CD14-positive monocyte (primary cell): ENCODE results near the gene ZDHHC11B. TPM values are rescaled to one million over a fixed set of nuclear protein-coding genes. Genes with fewer than 3 reads are reported as not detected.
"Not testable (repeated sequence)": the region's sequence is repeated elsewhere in the genome, so short reads cannot be mapped to it uniquely, and the experiment has no call there.

Experiments
- DNase-seq, 3 donors: peaks; one replicate each; pipeline ENCODE4 v3.0.0-alpha.2; 2011 to 2022
- H2AFZ ChIP-seq: 2 replicates; pipeline ENCODE4 v1.6.0; 2012; ENCODE audit warnings: mild to moderate bottlenecking, low read depth, low read length, inconsistent platforms; ENCODE audit not compliant: insufficient read depth, poor library complexity, severe bottlenecking
- H3K27ac ChIP-seq, 2 donors: 1 replicate in 1 of 2; 2 replicates in 1 of 2; pipeline ENCODE4 v1.5.1; 2012 to 2013; ENCODE audit warnings: low read length in 2 of 2, control low read depth in 1 of 2, inconsistent platforms in 1 of 2, low read depth in 1 of 2, mild to moderate bottlenecking in 1 of 2
- H3K27me3 ChIP-seq, 2 donors: one replicate each; pipeline versions ENCODE4 v1.6.0 to v1.6.1; 2011 to 2013; ENCODE audit warnings: low read length in 2 of 2; ENCODE audit not compliant: control insufficient read depth in 2 of 2, insufficient read depth in 2 of 2
- H3K36me3 ChIP-seq, 2 donors: replicated peaks in 1 of 2; 1 replicate in 1 of 2; 2 replicates in 1 of 2; pipeline versions ENCODE4 v1.5.1 to v1.6.1; 2012 to 2013; ENCODE audit warnings: low read length in 2 of 2, control low read depth in 1 of 2, inconsistent platforms in 1 of 2, mild to moderate bottlenecking in 1 of 2; ENCODE audit not compliant: insufficient read depth in 2 of 2, control insufficient read depth in 1 of 2
- H3K4me1 ChIP-seq, 2 donors: 1 replicate in 1 of 2; 2 replicates in 1 of 2; pipeline versions ENCODE4 v1.5.1 to v1.6.1; 2012 to 2013; ENCODE audit warnings: low read length in 2 of 2, control low read depth in 1 of 2, inconsistent platforms in 1 of 2, mild to moderate bottlenecking in 1 of 2, moderate library complexity in 1 of 2; ENCODE audit not compliant: insufficient read depth in 2 of 2, control insufficient read depth in 1 of 2
- H3K4me2 ChIP-seq: replicated peaks from 2 replicates; pipeline ENCODE3; 2012; ENCODE audit warnings: low read length, moderate library complexity, mild to moderate bottlenecking; ENCODE audit not compliant: poor library complexity, severe bottlenecking; ENCODE audit errors: extremely low read depth
- H3K4me3 ChIP-seq, 3 experiments: fragments of 200-600 bp in 1 of 3; sonication (generic) in 1 of 3; replicated peaks in 1 of 3; 1 replicate in 2 of 3; 2 replicates in 1 of 3; pipeline ENCODE4 v1.5.1; 2011 to 2013; ENCODE audit warnings: low read length in 3 of 3, mild to moderate bottlenecking in 3 of 3, control low read depth in 2 of 3, low read depth in 2 of 3, inconsistent platforms in 1 of 3, moderate library complexity in 1 of 3
- H3K79me2 ChIP-seq: 2 replicates; pipeline ENCODE4 v1.6.0; 2012; ENCODE audit warnings: mild to moderate bottlenecking, control low read depth, inconsistent platforms, low read length, moderate library complexity; ENCODE audit not compliant: insufficient read depth
- H3K9ac ChIP-seq: 2 replicates; pipeline ENCODE4 v1.6.0; 2017; ENCODE audit warnings: low read length, mild to moderate bottlenecking; ENCODE audit not compliant: insufficient read depth, poor library complexity, severe bottlenecking
- H3K9me3 ChIP-seq, 2 donors: replicated peaks in 1 of 2; 1 replicate in 1 of 2; 2 replicates in 1 of 2; pipeline versions ENCODE4 v1.5.1 to v1.6.1; 2012 to 2013; ENCODE audit warnings: low read length in 2 of 2, control low read depth in 1 of 2; ENCODE audit not compliant: control insufficient read depth in 1 of 2, insufficient read depth in 1 of 2
- H4K20me1 ChIP-seq: 2 replicates; pipeline ENCODE4 v1.6.0; 2012; ENCODE audit warnings: mild to moderate bottlenecking, low read length, control low read depth, moderate library complexity; ENCODE audit not compliant: insufficient read depth
- H3K27ac Mint-ChIP-seq, 7 donors: one replicate each; pipeline ENCODE4 v1.8.0; 2020; ENCODE audit warnings: mild to moderate bottlenecking in 7 of 7, mixed read lengths in 7 of 7, moderate library complexity in 6 of 7, inconsistent platforms in 2 of 7
- H3K27me3 Mint-ChIP-seq, 3 donors: one replicate each; pipeline ENCODE4 v1.8.0; 2021 to 2022; ENCODE audit warnings: low read depth in 3 of 3, mild to moderate bottlenecking in 3 of 3, mixed read lengths in 3 of 3, moderate library complexity in 3 of 3, inconsistent platforms in 1 of 3
- H3K36me3 Mint-ChIP-seq, 2 donors: one replicate each; pipeline ENCODE4 v1.8.0; 2020; ENCODE audit warnings: mixed read lengths in 2 of 2, inconsistent platforms in 1 of 2, mild to moderate bottlenecking in 1 of 2
- H3K4me1 Mint-ChIP-seq: one replicate; pipeline ENCODE4 v1.8.0; 2020; ENCODE audit warnings: mild to moderate bottlenecking, mixed read lengths
- H3K4me3 Mint-ChIP-seq, 2 donors: one replicate each; pipeline ENCODE4 v1.8.0; 2020; ENCODE audit warnings: mild to moderate bottlenecking in 2 of 2, mixed read lengths in 2 of 2, moderate library complexity in 1 of 2
- H3K9me3 Mint-ChIP-seq, 7 donors: one replicate each; pipeline ENCODE4 v1.8.0; 2020 to 2022; ENCODE audit warnings: mixed read lengths in 7 of 7, mild to moderate bottlenecking in 6 of 7, moderate library complexity in 6 of 7, inconsistent platforms in 2 of 7
- WGBS: methylation state at CpG from one replicate; pipeline ENCODE4 v1.1.5; 2013; ENCODE audit warnings: missing lambda C conversion rate; ENCODE audit not compliant: insufficient coverage; 5-methylcytosine and 5-hydroxymethylcytosine counted together
- intact Hi-C, 2 donors: fragments of 100-400 bp; cut with micrococcal nuclease; formaldehyde crosslinking; loops; one replicate each; pipeline versions ENCODE4 v1.15.0 to v1.15.1; 2023
- polyA plus RNA-seq, 3 donors: library from polyadenylated mRNA; depleted of rRNA in 1 of 3; unstranded in 2 of 3; stranded (reverse) in 1 of 3; fragments of 300-500 nt in 2 of 3; fragments of >200 nt in 1 of 3; fragmentation: Illumina TruSeq in 2 of 3; gene quantifications; 1 replicate in 2 of 3; 2 replicates in 1 of 3; pipeline ENCODE4 v1.2.3, GENCODE V29; 2012 to 2021
- TF ChIP-seq, protein P1 (sequence below): fragments of 200-600 bp; IDR thresholded peaks from one replicate; pipeline ENCODE4 v1.8.0; 2022; ENCODE audit warnings: antibody characterized with exemption, mild to moderate bottlenecking

ZDHHC11B gene
- polyA plus RNA-seq, 3 donors = not detected

DNA sequence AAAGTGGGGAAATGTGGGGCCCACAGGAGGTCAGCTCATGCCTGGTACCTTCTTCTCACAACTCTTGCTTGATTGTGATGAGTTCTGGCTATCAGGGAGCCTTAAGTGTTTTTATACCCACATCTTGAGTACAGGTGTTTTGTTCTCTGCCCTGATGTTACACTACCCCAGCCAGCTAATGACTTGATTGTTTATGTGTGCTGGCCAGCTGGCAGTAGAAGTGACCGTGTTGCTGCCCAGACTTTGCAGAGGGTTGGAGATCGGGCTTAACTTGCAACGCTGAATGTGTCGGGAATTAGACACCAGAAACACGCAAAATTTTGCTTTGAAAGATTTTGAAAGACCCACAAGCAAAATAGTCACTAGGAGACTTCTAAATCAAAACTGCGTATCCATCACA, 16.9 kb upstream of the ZDHHC11B start:
- H3K36me3 ChIP-seq = no peaks in the 10 kb centered on the region
- TF ChIP-seq, protein P1, sequence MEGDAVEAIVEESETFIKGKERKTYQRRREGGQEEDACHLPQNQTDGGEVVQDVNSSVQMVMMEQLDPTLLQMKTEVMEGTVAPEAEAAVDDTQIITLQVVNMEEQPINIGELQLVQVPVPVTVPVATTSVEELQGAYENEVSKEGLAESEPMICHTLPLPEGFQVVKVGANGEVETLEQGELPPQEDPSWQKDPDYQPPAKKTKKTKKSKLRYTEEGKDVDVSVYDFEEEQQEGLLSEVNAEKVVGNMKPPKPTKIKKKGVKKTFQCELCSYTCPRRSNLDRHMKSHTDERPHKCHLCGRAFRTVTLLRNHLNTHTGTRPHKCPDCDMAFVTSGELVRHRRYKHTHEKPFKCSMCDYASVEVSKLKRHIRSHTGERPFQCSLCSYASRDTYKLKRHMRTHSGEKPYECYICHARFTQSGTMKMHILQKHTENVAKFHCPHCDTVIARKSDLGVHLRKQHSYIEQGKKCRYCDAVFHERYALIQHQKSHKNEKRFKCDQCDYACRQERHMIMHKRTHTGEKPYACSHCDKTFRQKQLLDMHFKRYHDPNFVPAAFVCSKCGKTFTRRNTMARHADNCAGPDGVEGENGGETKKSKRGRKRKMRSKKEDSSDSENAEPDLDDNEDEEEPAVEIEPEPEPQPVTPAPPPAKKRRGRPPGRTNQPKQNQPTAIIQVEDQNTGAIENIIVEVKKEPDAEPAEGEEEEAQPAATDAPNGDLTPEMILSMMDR = no peak
- H3K4me2 ChIP-seq = no peak overlapping the region
- Mint-ChIP-seq H3K27me3 (peaks cover 10 to 16% (median 14%) of the 10 kb centered on the region in 3 donors), H3K4me1 (no peaks in the 10 kb centered on the region), H3K4me3 (no peak overlapping the region), H3K9me3 (peaks cover 2 to 18% (median 13%) of the 10 kb centered on the region in 7 donors), H3K36me3 (no peaks in the 10 kb centered on the region), H3K27ac (no peak overlapping the region)
- intact Hi-C loops = no loop called here
- no peaks in the 10 kb centered on the region for H3K4me1 ChIP-seq
- no peaks in the 10 kb centered on the region for H4K20me1 ChIP-seq
- WGBS = 93% methylated on average over 3 of the region's 6 CpGs
- DNase-seq = no peak
- no peak overlapping the region for H3K4me3 ChIP-seq
- no peaks in the 10 kb centered on the region for H3K27me3 ChIP-seq
- no peak overlapping the region for H3K27ac ChIP-seq
- peaks cover 0 to 7% of the 10 kb centered on the region in 2 donors for H3K9me3 ChIP-seq
- no peak overlapping the region for H3K9ac ChIP-seq
- no peaks in the 10 kb centered on the region for H3K79me2 ChIP-seq
- H2AFZ ChIP-seq = no peak overlapping the region

DNA sequence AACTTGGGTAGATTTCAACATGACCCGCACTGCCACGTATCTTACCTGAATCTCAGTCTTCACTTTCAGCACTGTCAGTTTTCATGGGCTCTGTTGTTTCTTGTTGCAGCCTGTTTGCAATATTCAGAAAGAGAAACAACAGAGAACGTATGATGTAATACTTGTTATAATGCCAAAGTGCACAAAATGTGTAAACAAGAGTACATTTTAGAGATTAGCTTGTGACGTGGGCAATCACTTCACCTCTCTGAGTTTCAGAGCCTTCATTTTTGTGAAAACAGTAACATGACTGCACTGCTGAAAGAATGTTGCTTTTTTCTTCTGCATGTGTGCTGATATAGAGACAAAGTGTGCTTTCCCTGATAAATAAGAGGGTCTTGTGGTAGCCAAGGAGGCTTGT, 16.5 kb upstream of the ZDHHC11B start:
- WGBS = 90% methylated on average over 2 of the region's 4 CpGs
- H3K4me1 ChIP-seq, H3K9me3 ChIP-seq, H3K9ac ChIP-seq, H3K4me3 Mint-ChIP-seq, H3K79me2 ChIP-seq, H2AFZ ChIP-seq, H3K36me3 ChIP-seq, H3K36me3 Mint-ChIP-seq, H4K20me1 ChIP-seq, H3K4me3 ChIP-seq, H3K4me2 ChIP-seq, H3K27ac ChIP-seq, H3K27me3 ChIP-seq, H3K4me1 Mint-ChIP-seq, DNase-seq, intact Hi-C loops, H3K27ac Mint-ChIP-seq: not testable (repeated sequence)
- H3K27me3 Mint-ChIP-seq = peaks cover 10 to 16% (median 14%) of the 10 kb centered on the region in 3 donors
- H3K9me3 Mint-ChIP-seq = peaks cover 2 to 18% (median 13%) of the 10 kb centered on the region in 7 donors

DNA sequence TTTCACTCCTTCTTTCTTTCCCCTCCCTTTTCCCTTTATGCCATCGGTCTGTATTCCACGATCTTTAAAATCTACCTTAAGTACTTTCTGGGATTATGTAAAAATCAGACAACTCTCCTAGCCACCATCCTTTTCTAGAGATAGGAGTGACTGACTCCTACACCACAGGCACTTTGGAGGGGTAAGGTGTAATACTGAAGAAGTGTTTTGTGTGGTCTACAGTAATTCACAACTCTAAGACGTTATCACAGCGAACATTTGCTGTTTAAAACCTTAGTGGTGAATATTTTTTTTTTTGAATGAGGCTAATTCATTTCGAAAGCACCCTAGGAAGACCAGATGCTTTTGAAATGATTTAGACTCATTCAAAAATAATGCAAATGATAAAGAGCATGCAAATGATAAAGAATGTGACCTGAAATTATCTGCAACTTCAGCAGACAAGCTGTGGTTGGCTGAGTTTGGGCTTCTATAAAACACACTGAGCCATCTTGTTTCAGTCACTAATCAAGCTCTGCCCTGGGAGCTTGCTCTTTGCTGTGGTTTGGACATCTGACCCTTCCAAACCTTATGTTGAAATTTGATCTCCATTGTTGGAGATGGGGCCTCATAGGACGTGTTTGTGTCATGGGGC, 14.1 kb upstream of the ZDHHC11B start:
- not testable (repeated sequence) for DNase-seq, H3K27ac ChIP-seq, H4K20me1 ChIP-seq, H3K79me2 ChIP-seq, H3K36me3 Mint-ChIP-seq, H3K4me1 ChIP-seq, H3K27ac Mint-ChIP-seq, H3K4me1 Mint-ChIP-seq, H2AFZ ChIP-seq, H3K4me2 ChIP-seq, H3K9ac ChIP-seq, H3K9me3 ChIP-seq, H3K4me3 ChIP-seq, H3K27me3 ChIP-seq, H3K36me3 ChIP-seq
- WGBS = no CpG with 5 or more reads among the region's 6 CpGs
- peak overlapping the region in 1 of 2 donors; percentile 46 for H3K4me3 Mint-ChIP-seq
- intact Hi-C loops = loop anchor here in 1 of 2 donors (10.0 kb wide), 1 partner anchor 84 kb away; no protein-coding TSS in a partner anchor
- peaks cover 9 to 12% (median 10%) of the 10 kb centered on the region in 3 donors for H3K27me3 Mint-ChIP-seq
- H3K9me3 Mint-ChIP-seq = peaks cover under 1 to 13% (median 7%) of the 10 kb centered on the region in 7 donors

DNA sequence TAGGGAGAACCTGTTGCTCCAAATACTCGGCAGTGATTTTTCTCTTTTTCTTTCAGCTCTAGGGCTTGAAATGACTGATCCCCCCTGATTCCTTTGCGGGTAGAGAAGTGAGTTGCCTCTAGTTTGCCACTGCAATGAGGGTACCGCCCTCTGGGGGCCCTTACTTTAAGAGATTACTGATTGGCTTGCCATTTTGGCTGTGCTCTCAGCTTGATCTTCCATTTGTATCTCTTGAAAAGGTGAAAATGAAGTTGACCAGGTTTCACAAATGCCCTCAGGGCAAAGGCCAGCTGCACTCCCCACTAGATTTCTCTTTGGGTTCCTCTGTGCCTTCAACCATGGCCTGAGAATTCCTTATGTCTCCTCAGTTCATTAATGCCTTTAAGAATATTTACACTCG, 13.5 kb upstream of the ZDHHC11B start:
- not testable (repeated sequence) for H3K4me2 ChIP-seq, H3K27me3 ChIP-seq, H3K4me1 ChIP-seq, H3K36me3 ChIP-seq, H4K20me1 ChIP-seq, DNase-seq, H3K9ac ChIP-seq, H2AFZ ChIP-seq, H3K9me3 ChIP-seq, H3K4me1 Mint-ChIP-seq, H3K36me3 Mint-ChIP-seq, H3K79me2 ChIP-seq, H3K27ac Mint-ChIP-seq, H3K4me3 ChIP-seq, H3K27ac ChIP-seq
- WGBS = no CpG with 5 or more reads among the region's 4 CpGs
- Mint-ChIP-seq H3K9me3 (peaks cover 0 to 10% (median 4%) of the 10 kb centered on the region in 7 donors), H3K27me3 (peaks cover 10 to 16% (median 13%) of the 10 kb centered on the region in 3 donors), H3K4me3 (peak overlapping the region in 1 of 2 donors; percentile 46)
- intact Hi-C loops = loop anchor here in 1 of 2 donors (10.0 kb wide), 1 partner anchor 83 kb away; no protein-coding TSS in a partner anchor
